Inferior parietal cortex (tissue), 1 donor: ENCODE results near the gene HSPG2.
"Not testable (repeated sequence)": the region's sequence is repeated elsewhere in the genome, so short reads cannot be mapped to it uniquely, and the experiment has no call there.

Experiments used
- DNase-seq: peaks from one replicate; pipeline ENCODE4 v3.0.0-alpha.2; 2016; ENCODE audit errors: extremely low spot score

The HSPG2 gene

DNA sequence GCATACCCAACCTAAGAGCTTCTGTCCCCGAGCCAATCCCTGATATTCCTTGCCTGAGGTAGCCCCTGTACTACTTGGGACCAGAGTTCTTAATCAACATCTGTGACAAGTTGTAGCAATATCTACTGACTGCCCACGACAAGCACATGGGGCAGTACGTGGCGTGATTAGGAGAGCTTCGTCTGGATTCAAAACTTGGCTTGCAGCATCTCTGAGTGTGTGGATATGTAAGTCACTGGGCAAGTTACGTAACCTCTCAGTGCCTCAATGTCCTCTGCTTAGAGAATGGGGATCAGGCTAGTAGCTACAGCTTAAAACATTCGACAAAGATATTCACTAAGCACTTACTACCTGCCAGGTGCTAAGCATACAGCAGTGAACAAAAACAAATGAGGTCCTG, 5.0 kb downstream of the HSPG2 start:
- DNase-seq: no peak

DNA sequence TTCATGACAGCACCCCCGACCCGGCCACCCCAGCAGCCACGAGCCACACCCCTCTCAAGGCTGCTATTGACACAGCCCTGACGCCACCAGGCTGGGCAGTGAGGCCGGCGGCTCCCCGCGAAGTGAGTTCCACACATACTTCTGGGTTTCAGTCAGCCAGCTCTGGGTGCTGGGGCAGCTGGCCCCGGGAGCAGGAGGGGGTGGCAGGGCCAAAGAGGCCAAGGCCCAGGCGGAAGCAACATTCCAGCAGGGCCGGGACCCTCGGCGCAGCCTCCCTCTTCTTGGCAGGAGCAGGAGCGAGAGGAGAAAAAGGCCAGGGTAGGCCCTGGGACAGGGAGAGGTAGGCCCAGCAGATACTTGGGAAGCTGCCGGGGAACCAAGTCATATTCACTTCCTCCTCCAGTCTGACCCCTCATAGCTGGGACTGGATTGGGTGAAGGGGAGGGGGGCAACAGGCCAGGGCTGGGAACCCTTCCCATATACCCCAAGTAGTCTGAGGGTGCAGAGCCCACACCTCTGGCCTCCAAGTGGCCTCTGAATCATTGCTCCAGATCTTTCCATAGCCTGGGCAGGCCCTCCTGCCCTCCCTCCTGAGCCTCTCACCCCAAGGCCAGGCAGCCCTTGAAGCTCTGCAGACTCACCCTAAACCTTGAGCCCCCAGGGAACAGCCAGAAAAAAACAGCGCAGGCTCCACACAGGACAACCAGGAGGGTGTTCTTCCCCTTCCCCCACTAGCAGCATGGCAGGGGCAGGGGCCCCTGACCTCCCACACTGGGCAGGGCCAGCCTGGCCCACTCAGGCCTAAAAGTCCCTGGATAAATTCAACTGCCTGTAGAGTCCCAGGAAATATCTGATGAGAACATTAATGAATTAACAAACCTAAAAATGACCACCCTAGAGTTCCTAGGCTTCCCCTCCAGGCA, 5.7 kb downstream of the HSPG2 start:
- no peak for DNase-seq

DNA sequence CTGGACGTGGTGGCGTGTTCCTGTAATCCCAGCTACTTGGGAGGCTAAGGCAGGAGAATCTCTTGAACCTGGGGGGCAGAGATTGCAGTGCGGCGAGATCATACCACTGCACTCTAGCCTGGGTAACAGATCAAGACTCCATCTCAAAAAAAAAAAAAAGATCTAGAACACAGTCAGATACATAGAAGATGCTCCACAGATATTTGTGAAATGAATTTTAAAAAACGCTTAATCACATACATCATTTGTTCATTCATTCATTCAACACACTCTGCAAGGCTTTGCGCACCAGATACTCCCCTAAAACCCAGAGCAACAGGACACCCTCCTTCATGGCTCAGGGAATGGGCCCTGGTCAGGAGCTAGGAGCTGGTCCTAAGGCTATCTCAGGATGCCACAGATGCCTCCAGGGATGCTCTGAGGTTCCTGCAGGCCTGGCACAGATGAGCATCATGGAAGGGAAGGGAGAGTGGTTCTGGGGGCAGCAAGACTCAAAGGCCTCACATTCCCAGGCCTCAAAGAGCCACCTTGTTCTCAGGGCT, 6.4 kb downstream of the HSPG2 start:
- DNase-seq: no peak

DNA sequence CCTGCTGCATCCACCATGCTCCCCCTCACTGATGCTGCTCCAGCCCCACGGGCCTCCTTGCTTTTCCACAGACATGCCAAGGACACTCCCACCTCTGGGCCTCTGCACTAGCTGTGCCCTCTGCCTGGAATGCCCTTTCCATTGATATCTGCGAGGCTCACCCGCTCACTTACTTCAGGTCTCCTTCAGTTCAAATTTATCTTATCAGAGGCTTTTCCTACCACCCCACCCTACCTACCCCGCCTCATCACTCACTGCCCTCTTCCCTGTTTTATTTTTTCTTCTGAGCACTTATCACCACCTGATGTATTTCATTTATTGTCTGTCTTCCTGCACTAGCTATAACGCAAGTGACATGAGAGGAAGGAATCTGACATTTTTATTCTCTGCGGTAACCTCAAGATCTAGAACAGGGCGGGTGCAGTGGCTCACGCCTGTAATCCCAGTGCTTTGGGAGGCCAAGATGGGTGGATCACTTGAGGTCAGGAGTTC, 7.0 kb downstream of the HSPG2 start:
- DNase-seq: no peak

DNA sequence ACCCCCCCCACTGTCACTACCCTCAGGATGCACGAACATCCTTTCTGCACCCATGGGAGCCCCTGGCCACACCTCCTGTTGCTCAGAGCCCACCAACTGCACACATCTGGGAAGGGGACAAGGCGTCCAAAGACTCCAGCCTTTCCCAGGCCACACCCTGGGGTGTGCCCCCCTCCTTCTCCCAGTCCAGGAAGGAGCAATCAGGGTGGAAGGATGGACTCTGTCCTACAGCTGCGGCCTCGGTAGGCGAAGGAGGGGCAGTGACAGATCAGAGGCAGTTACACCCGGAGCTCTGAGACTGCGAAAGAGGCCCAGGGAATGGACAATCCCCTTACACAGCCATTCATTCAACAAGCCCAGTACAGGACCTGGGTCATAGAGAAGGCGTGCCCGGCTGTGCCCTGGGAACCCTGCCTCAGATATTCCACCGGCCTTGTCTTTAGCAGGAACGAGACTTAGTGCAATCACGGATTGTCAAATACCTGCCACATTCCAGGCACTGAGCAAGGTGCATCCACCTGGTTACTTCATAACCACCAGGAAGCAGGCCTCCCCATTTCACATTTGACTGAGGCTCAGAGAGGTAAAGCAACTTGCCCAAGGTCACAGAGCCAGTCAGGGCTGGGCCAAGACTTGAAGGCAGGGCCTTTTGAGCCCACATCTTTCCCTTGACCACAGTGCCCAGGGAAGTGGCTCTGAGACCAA, 9.4 kb downstream of the HSPG2 start:
- DNase-seq: no peak

DNA sequence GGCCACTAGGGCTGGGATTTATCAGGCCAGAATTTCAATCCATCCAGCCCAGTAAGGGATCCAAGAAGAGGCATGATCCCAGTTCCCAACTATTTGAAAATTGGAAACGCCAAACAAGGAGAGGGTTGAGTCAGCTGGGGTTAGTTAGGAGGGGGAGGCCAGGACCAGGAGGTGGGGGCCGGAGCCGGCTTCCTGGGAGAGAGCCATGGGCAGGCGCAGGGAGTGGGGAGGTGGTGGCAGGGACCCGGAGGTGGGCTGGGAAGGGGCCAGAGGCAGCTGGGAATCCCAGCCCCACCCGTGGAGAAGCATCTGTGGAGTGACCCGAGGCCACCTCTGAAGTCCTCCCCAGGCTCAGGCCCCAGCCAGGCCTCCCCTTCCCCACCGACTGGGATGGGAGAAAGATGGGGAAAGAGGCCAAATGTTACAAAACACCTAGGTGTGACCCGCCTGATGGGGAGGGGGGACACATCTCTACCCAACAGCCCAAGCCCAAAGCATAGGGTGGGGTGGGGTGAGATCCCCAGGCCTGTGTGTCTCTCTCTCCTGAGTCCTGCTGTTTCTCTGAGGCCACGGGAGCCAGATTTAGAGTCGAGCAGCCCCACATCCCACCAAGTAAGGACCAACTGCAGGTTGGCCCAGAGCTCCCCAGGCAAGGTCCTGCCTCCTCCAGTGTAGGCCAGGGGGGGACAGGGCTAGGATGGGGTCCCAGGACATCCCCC, 10.1 kb downstream of the HSPG2 start:
- no peak for DNase-seq

DNA sequence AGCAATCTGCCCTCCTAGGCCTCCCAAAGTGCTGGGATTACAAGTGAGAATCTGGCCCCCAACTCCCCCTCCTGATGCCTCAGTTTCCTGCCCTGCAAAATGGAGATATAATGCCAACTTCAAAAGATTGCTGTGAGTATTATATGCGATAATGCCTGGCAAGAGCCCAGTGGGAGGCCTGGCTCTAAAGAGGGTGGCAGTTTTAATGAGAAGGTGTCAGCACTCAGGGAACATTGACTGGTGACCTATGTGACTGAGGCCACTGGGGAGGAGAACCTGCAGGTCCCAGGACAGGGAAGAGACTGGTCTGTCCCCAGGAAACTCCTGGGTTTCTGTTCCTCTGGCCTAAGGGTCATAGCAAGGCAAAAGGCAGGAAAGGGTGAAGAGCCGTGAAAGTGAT, 11.0 kb downstream of the HSPG2 start:
- no peak for DNase-seq

DNA sequence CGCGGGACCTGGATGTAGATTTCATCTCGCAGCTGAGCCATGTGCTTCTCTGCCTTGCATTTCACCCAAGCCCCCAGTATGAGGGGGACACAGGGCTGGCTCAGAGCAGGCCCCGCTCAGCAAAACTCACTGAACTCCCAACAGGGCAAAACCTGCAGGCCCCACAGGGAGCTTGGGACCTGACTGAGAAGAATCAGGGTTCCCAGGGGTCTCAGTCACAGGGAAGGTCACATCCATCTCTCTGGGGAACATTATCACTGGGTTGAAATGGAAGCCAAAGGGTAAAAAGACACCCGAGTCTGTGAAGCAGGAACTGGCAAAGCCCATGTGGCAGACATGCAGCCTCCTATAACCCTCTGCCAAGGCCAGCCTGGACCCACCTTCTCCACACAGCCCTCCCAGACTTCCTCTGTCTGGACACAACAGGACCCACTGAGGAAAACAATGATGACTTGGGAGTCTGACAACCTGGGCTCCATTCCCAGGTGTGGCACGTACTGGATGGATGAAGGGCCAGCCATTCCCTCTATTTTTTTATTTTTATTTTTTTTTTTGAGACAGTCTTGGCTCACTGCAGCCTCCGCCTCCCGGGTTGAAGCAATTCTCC, 11.7 kb downstream of the HSPG2 start:
- DNase-seq: no peak

DNA sequence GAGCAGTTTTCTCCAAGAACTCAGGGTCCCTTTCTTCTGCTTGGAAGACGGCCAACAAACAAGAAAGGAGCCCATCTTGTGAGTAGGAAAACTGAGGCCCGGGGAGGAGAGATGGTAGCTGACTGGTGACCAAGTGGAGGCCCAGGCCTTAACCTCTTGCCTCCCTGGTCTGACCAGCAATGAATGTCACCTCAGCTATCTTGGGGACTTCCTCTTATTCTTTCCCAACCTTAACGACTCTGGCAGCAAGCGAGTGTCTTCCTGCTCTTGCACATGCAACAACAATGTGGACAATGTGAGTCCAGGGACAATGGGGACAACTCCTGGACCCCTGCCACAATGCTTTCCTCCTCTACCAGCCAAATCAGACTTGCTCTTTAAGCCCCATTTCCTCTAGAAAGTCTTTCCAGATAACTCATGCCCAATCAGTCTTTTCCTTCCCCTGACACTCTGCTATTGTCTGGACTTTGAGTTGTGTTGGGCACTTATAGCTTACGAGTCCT, 12.6 kb downstream of the HSPG2 start:
- no peak for DNase-seq

DNA sequence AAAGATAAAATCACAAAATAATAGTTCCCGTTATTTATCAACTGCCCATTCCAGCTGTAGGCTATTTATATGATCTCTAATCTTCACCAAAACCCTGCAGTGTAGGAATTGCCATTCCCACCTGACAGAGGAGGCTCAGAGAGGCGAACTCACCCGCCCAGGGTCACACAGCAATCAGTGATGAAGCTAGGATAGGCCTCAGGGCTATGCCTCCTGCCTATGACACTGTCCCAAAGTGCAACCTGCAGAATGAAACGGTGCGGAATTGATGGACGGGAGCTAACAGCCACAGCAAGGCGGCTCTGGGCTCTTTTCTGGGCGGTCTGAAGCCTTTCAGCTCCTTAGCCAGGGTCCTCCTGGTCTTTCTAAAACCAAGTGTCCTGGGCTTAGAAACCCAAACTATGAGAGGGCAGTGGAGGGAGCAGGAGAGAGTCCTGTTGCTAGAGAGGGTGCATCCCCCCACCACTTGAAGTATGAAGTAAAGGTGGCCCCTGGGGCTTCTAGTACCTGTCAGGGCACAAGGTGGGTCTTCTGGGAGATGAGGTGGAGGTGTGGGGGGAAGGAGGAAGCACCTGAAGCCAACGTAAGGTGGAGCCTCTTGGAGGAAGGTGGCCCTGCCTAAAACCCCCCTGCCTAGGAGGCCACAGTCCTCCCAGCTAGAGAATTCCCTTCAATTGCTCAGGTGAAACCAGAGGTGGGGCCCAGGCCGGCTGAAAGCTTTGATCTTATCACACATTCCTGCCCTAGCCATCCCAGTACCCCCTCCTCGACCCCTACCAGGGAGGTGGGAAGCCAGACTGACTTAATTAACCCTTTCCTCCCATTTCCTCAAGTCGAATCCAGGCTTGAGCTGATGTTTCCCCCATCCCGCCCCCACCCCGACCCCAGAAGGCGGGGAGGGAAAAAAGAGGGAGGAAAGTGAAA, 14.8 kb downstream of the HSPG2 start:
- no peak for DNase-seq

DNA sequence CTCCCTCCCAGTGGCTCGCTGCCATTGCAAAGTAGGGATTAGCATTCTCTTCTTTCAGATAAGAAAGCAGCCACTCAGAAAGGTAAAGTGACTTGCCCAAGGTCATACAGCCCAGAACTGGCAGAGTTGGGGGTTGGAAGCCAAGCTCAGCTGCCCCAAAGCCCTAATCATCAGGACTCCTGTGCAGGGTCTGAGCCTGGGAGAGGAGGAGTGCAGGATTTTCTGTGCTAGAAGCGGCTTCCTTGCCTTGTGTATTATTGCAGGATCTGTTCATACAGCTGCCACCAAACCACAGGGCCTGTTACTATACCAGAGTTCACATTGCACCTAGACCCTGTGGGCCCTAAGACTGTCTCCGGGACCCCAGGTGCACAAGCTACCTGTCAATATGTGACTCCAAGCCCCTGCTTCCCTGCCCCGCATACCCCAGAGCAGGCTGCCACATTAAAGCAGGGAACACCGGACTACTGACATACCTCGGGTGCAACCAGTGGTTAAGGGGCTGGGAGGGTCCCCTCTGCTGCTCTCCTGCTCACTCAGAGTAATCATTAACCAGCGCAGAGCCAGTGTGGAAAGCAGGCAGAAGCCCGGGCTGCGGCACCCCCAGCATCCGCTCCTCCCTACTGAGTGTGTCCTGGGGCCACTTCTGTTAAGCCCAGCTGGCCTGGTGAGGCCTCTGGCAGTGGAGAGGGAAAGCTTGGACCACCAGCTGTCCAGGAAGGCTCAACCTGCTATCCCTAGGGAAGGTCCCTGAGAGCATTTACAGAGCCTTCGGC, 15.8 kb downstream of the HSPG2 start:
- DNase-seq: no peak

DNA sequence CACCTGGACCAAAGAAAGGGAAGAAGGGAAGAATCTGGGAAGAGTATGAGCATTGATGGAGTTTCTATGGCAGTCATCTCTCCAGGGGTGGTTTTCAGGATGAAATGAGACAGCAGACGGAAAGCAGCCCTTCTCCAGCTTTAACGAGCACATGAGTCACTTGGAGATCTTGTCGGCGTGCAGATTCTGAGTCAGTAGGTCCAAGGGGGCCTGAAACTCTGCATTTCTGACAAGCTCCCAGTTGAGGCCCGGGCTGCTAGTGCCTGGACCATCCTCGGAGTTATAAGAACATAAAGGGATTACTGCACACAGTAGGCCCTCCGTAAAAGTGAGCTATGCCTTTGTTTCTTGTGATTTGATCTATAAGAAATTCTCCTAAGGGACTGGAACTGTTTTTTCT, 17.6 kb downstream of the HSPG2 start:
- DNase-seq: no peak

DNA sequence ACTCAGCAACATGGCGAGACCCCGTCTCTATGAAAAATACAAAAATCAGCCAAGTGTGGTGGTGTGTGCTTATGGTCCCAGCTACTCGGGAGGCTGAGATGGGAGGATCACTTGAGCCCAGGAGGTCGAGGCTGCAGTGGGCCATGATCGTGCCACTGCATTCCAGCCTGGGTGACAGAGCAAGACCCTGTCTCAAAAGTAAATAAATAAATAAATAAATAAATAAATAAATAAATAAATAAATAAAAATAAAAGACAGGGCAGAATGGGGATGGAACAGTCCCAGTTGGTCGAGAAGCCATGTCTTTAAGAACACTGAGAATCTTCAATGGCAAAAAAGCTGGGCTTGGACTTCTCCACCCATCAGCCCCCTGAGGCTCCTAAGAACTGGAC, 19.9 kb downstream of the HSPG2 start:
- not testable (repeated sequence) for DNase-seq

DNA sequence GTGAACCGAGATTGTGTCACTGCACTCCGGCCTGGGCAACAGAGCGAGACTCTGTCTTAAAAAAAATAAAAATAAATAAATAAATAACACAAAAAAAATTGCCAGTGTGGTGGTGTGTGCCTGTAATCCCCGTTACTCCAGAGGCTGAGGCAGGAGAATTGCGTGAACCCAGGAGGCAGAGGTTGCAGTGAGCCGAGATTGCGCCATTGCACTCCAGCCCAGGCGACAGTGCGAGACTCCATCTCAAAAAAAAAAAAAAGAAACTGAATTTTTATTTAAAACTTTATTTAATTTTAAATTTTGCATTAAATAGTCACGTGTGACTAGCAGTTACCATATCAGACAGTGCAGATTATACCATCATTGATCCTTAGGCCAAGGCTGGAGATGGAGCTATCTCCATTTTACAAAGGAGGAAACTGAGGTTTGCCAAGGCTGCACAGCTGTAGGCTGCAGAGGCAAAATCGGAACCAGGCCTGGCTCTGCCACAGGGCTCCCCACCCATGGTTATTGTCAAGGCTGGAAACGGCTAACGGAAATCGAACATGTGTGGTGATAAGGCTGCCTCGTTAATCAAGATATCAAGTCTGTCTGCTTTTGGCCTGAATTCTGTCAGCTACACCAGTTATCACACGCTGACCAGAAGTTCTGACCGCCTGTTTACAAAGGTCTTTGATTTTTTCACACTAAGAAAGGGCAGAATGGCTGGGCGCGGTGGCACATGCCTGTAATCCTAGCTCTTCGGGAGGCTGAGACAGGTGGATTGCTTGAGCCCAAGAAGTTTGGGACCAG, 20.5 kb downstream of the HSPG2 start:
- DNase-seq: no peak

DNA sequence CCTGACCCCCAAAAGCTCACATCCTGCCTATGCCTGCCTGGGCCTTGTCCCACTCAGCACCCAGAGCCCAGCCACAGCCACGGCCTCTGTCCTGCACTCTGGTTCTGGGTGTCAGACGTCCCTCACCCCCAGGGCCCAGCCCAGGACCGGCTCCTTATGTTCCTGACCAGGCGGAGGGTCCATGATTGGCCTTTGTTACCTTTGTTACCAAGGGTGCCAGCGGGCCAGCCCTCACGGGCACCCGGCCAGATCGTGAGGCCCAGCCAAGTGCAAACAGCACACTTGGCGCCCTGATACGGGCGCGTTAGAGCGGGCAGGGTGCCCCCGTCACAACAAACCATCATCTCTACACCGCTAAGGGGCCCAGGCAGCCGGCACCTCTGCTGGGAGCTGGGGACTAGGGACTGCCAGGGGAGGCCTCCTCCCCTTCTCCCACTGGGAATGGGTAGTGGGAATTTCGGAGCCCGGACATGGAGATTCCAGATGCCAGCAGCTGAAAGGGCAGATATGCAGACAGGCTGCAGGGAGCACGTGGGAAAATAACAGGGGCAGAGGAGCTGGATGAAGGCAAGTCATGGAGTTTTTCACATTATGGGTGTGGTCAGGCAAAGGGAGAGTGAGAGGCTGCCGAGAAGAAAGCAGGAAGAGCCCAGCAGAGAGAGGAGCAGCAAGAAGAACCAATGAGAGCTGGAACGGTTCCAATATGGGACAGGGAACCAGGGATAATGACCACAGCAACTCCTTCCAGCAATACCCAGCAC, 22.1 kb downstream of the HSPG2 start:
- no peak for DNase-seq

DNA sequence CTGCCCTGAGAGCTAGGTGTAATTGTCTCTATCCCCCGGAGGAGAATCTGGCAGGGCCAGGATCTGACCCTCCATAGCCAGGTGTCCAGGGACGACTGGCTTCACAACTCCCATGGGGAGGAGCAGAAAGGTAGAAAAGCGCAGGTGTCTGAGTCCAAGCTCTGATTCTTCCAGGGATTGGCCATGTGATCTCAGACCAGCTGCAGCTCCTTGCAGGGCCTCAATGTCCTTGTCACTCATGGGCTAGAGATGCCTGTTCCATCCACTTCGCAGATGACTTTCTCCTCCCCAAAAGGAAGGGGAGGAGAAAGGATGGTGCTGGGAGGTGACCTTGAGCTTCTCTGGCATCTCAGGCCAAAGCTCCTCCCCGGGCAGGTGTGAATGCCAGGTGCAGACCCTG, 22.7 kb downstream of the HSPG2 start:
- DNase-seq: no peak

DNA sequence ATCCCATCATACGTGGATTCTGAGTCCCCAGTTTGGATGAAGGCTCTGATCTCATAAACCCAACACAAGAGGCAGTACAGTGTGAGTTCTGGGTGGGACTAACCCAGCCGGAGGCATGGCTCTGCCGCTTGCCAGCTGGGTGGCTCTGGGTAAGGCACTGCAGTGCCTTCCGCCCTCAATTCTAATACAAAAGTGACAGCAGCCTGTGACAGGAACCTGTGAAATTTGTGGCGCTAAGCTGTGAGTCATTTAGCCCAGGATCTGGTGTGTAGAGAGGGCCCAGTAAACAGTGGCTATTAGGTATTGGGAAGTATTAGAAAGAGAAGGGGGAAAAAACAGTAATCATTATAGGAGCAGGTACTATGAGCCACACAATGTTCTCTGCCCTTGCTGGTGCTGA, 23.3 kb downstream of the HSPG2 start:
- no peak for DNase-seq

DNA sequence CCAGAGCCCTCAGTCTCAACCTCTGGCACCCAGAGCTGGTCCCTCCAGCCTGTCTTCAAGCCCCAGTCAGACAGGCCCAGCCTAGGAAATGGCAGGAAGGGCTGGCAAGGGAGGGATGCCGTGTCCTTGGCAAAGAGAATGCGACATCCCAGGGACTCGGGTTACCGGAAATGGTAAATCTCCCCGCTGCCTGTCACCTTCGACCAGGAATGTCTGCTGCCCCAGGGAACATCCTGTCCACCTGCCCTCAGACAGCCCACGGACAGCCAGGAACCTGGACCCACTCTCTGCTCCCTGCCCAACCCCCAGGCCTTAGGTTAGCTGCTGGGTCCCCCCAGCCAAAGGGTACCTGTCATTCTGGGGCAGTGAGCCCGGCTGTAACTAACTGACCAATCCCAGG, 23.9 kb downstream of the HSPG2 start:
- no peak for DNase-seq
